ENCODE results near the gene LITAFD. TPM values are rescaled to one million over a fixed set of nuclear protein-coding genes. Genes with fewer than 3 reads are reported as not detected.
"Not testable (repeated sequence)": the region's sequence is repeated elsewhere in the genome, so short reads cannot be mapped to it uniquely, and the experiment has no call there.

LITAFD gene
- total RNA-seq, 1 donor from 2014 or later: not detected

GRCh38 chr16:8867932-8868415 is 14.2 kb upstream of the LITAFD start:
- no peak for TF ChIP-seq CTCF (IDR thresholded peaks at IDR 0.05; ENCODE audit: insufficient read depth, low read length, severe bottlenecking)
- Histone ChIP-seq H3K36me3 (ENCODE audit: control insufficient read depth, insufficient read depth, low read length) (peaks cover 2% of the 10 kb centered on the region), H3K27me3 (ENCODE audit: control insufficient read depth, insufficient read depth, low read length) (no peaks in the 10 kb centered on the region), H3K4me3 (ENCODE audit: low read depth, low read length) (peak overlapping the region; percentile 51)
- DNase-seq (ENCODE audit: low read depth) (no peak), FAIRE-seq (no peak)

- no peak for FAIRE-seq
- H3K36me3 ChIP-seq (ENCODE audit: control insufficient read depth, insufficient read depth, low read length): peaks cover 2% of the 10 kb centered on the region
- H3K27me3 ChIP-seq (ENCODE audit: control insufficient read depth, insufficient read depth, low read length): no peaks in the 10 kb centered on the region
- peak; percentile 75 for DNase-seq (ENCODE audit: low read depth)
- no peak for TF ChIP-seq CTCF (IDR thresholded peaks at IDR 0.05; ENCODE audit: insufficient read depth, low read length, severe bottlenecking)
- H3K4me3 ChIP-seq (ENCODE audit: low read depth, low read length): peak within 1 kb of the TSS; percentile 51
These were observed 13.5 kb upstream of the LITAFD start, which contains the start of gene CARHSP1 for GRCh38 chr16:8868416-8869211. CARHSP1 (minus strand) TSS chr16:8869006; CDS start chr16:8859328, 9,678 bp downstream.

- no peak for TF ChIP-seq CTCF (IDR thresholded peaks at IDR 0.05; ENCODE audit: insufficient read depth, low read length, severe bottlenecking)
- Histone ChIP-seq H3K36me3 (ENCODE audit: control insufficient read depth, insufficient read depth, low read length) (no peaks in the 10 kb centered on the region), H3K4me3 (ENCODE audit: low read depth, low read length) (peak overlapping the region; percentile 26), H3K27me3 (ENCODE audit: control insufficient read depth, insufficient read depth, low read length) (no peaks in the 10 kb centered on the region)
- DNase-seq (ENCODE audit: low read depth) (no peak), FAIRE-seq (no peak)
These were observed 12.8 kb upstream of the LITAFD start for GRCh38 chr16:8869212-8869987.

- H3K36me3 ChIP-seq (ENCODE audit: control insufficient read depth, insufficient read depth, low read length); H3K4me3 ChIP-seq (ENCODE audit: low read depth, low read length); FAIRE-seq; H3K27me3 ChIP-seq (ENCODE audit: control insufficient read depth, insufficient read depth, low read length); DNase-seq (ENCODE audit: low read depth): not testable (repeated sequence)
These were observed 12.2 kb upstream of the LITAFD start for GRCh38 chr16:8869988-8870241.

DNA sequence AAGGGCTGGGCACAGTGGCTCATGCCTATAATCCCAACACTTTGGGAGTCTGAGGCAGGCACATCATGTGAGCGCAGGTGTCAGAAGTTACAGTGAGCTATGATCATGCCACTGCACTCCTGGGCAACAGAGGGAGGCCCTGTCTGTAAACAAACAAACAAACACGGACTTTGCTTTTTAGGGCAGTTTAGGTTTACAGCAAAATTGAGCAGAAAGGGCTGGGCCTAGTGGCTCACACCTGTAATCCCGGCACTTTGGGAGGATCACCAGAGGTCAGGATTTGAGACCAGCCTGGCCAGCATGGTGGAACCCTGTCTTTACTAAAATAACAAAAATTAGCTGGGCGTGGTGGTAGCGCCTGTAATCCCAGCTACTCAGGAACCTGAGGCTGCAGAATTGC is 10.1 kb upstream of the LITAFD start:
- DNase-seq (ENCODE audit: low read depth): no peak
- no peak overlapping the region for H3K4me3 ChIP-seq (ENCODE audit: low read depth, low read length)
- no peaks in the 10 kb centered on the region for H3K27me3 ChIP-seq (ENCODE audit: control insufficient read depth, insufficient read depth, low read length)
- FAIRE-seq: no peak
- H3K36me3 ChIP-seq (ENCODE audit: control insufficient read depth, insufficient read depth, low read length): no peaks in the 10 kb centered on the region
- TF ChIP-seq CTCF (IDR thresholded peaks at IDR 0.05; ENCODE audit: insufficient read depth, low read length, severe bottlenecking): no peak

Measured in bronchial epithelial cell (primary cell).